ENCODE results near the gene SERPINB2. TPM values are rescaled to one million over a fixed set of nuclear protein-coding genes. Genes with fewer than 3 reads are reported as not detected.

Gene SERPINB2
- total RNA-seq, 1 experiment from 2014 or later: not detected

DNA sequence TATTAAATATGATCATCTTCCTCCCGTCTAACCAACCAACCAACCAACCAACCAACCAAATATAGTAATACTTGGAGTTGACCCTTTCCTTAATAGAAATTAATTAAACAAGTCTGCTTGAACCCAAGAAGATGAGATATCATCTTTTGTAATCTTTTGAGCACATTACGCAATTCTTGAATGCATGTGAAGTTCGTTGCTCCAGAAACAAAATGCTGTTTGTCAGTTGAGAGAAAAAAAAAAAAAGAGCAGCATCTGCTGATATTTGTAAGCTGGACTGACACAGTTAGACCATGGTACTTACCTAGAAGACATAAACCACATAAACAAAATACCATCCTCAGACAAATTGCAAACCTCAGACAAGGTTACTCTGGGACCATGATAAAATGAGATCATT is 9.2 kb upstream of the SERPINB2 start:
- ChIA-PET RAD21 (ENCODE audit: low non-redundant PET in 1 of 2, low total read pairs in 2 of 2, uncharacterized antibody in 2 of 2, unreplicated experiment in 2 of 2) (no interaction called here), POLR2A (interaction anchor here (1.3 kb wide), 1 partner anchor 29 kb away, joined by 3 read pairs; no protein-coding TSS in a partner anchor), CTCF (no interaction called here)
- ATAC-seq: no peak
- Histone ChIP-seq H3K36me3 (ENCODE audit: control insufficient read depth in 1 of 2, insufficient read depth in 2 of 2, low read length in 2 of 2) (no peaks in the 10 kb centered on the region), H3K9ac (ENCODE audit: low read length) (no peak overlapping the region), H3K9me2 (ENCODE audit: insufficient read depth) (no peaks in the 10 kb centered on the region), H3K4me3 (replicated peaks in 1 of 2; ENCODE audit: low read depth in 1 of 2, low read length in 2 of 2) (no peak overlapping the region), H3K9me3 (ENCODE audit: control insufficient read depth in 1 of 2, insufficient read depth in 1 of 2, low read depth in 1 of 2, low read length in 2 of 2) (no peaks in the 10 kb centered on the region), H3K79me2 (ENCODE audit: insufficient read depth, low read length) (no peaks in the 10 kb centered on the region), H3K27ac (ENCODE audit: low read depth, low read length) (no peak overlapping the region), H3K4me2 (ENCODE audit: low read length) (no peak overlapping the region), H2AFZ (ENCODE audit: low read depth, low read length, poor library complexity, severe bottlenecking) (no peak overlapping the region), H3K4me1 (ENCODE audit: control insufficient read depth in 1 of 2, insufficient read depth in 2 of 2, low read length in 2 of 2) (peaks cover 0 to 16% of the 10 kb centered on the region in 2 experiments; a peak in 2 of 4 replicates), H3K27me3 (ENCODE audit: insufficient read depth, low read length) (no peaks in the 10 kb centered on the region), H4K20me1 (ENCODE audit: insufficient read depth) (no peaks in the 10 kb centered on the region)
- TF ChIP-seq ZBTB33 (IDR thresholded peaks at IDR 0.05; ENCODE audit: extremely low read depth, insufficient replicate concordance, low read length): no peak
- TF ChIP-seq CTCF (IDR thresholded peaks at IDR 0.05 in 2 of 3, conservative IDR thresholded peaks at IDR 0.05 in 1 of 3; ENCODE audit: borderline replicate concordance in 1 of 3, insufficient read depth in 1 of 3, low read depth in 2 of 3, low read length in 2 of 3): no peak
- no peak for TF ChIP-seq CEBPB (IDR thresholded peaks at IDR 0.05; ENCODE audit: low read depth)
- TF ChIP-seq EZH2 (IDR thresholded peaks at IDR 0.05): no peak
- no peak for TF ChIP-seq MAX (IDR thresholded peaks at IDR 0.05)
- no peak for TF ChIP-seq RAD21 (IDR thresholded peaks at IDR 0.05; ENCODE audit: low read depth)
- TF ChIP-seq YY1 (IDR thresholded peaks at IDR 0.05; ENCODE audit: extremely low read depth, insufficient replicate concordance, low read depth, low read length): no peak
- TF ChIP-seq REST (IDR thresholded peaks at IDR 0.05; ENCODE audit: low read depth): no peak
- no peak for TF ChIP-seq EGR1 (IDR thresholded peaks at IDR 0.05; ENCODE audit: low read depth)
- no peak for TF ChIP-seq JUND (IDR thresholded peaks at IDR 0.05)
- TF ChIP-seq EZH2phosphoT487 (IDR thresholded peaks at IDR 0.05; ENCODE audit: borderline replicate concordance): no peak
- TF ChIP-seq SIN3A (IDR thresholded peaks at IDR 0.05; ENCODE audit: low read depth): no peak
- no peak for TF ChIP-seq ATF3 (IDR thresholded peaks at IDR 0.05)
- no peak for DNase-seq (ENCODE audit: low read depth, low spot score)
- intact Hi-C loops (cut with micrococcal nuclease): no loop called here
- BruUV-seq (replicated peaks): no TSS peak
